SIG-M5 (cell line): ENCODE data around the gene GTF3A.

Experiments used
- DNase-seq: peaks from one replicate; lab custom pipeline; 2025; lab: John Stamatoyannopoulos, UW

GTF3A gene

GRCh38 chr13:27405546-27406134 lies 18.8 kb upstream of the GTF3A start:
- no peak for DNase-seq

GRCh38 chr13:27406178-27406939 lies 18.1 kb upstream of the GTF3A start:
- DNase-seq = no peak

GRCh38 chr13:27408074-27408473 lies 16.3 kb upstream of the GTF3A start:
- no peak for DNase-seq

GRCh38 chr13:27409013-27409412 lies 15.4 kb upstream of the GTF3A start:
- DNase-seq = no peak

GRCh38 chr13:27411341-27411740 lies 13.1 kb upstream of the GTF3A start:
- DNase-seq = no peak

GRCh38 chr13:27415116-27415515 lies 9.3 kb upstream of the GTF3A start:
- no peak for DNase-seq

GRCh38 chr13:27419328-27419727 lies 5.1 kb upstream of the GTF3A start:
- no peak for DNase-seq

- DNase-seq = no peak
Measured at GRCh38 chr13:27421101-27421871, 3.1 kb upstream of the GTF3A start.

GRCh38 chr13:27423333-27423732 lies 1.1 kb upstream of the GTF3A start:
- no peak for DNase-seq

GRCh38 chr13:27425158-27425917 lies 919 bp downstream of the GTF3A start:
- no peak for DNase-seq

GRCh38 chr13:27425918-27426630 lies 1.7 kb downstream of the GTF3A start:
- DNase-seq = peak; percentile 85

- DNase-seq = no peak
Measured at GRCh38 chr13:27427641-27428040, 3.2 kb downstream of the GTF3A start.

- DNase-seq = no peak
Measured at GRCh38 chr13:27428160-27428559, 3.7 kb downstream of the GTF3A start.

GRCh38 chr13:27432180-27432579 lies 7.8 kb downstream of the GTF3A start:
- no peak for DNase-seq

- DNase-seq = no peak
Measured at GRCh38 chr13:27432611-27433210, 8.3 kb downstream of the GTF3A start.

GRCh38 chr13:27437126-27437525 lies 12.7 kb downstream of the GTF3A start:
- DNase-seq = no peak

GRCh38 chr13:27440408-27440807 lies 16.0 kb downstream of the GTF3A start:
- DNase-seq = no peak

GRCh38 chr13:27442071-27442647 lies 17.7 kb downstream of the GTF3A start:
- no peak for DNase-seq

GRCh38 chr13:27442797-27443196 lies 18.4 kb downstream of the GTF3A start:
- no peak for DNase-seq

GRCh38 chr13:27446986-27447583 lies 22.7 kb downstream of the GTF3A start:
- no peak for DNase-seq
